ENCODE measurements around the gene ITGAD.
A peak's percentile ranks its signal among the peaks of the same experiment; 100 is the strongest.

Gene ITGAD

GRCh38 chr16:31459687-31460581 lies 66.8 kb downstream of the ITGAD start:
- Histone ChIP-seq H3K9me3 (ENCODE audit: control insufficient read depth, insufficient read depth, low read length) (no peaks in the 10 kb centered on the region), H3K4me3 (ENCODE audit: low read length) (peak overlapping the region; percentile 89), H3K9me2 (replicated peaks; ENCODE audit: control insufficient read depth, low read length) (no peaks in the 10 kb centered on the region), H3K79me2 (ENCODE audit: control insufficient read depth, low read length) (peaks cover 42% of the 10 kb centered on the region), H4K20me1 (ENCODE audit: control insufficient read depth, insufficient read depth, low read depth, low read length) (peaks cover 27% of the 10 kb centered on the region), H3F3A (ENCODE audit: control insufficient read depth, insufficient read depth) (no peaks in the 10 kb centered on the region), H3K4me1 (ENCODE audit: control insufficient read depth, low read length) (peaks cover 32% of the 10 kb centered on the region), H3K36me3 (ENCODE audit: control insufficient read depth, low read length) (peaks cover 20% of the 10 kb centered on the region), H3K27me3 (ENCODE audit: control insufficient read depth, low read length) (no peaks in the 10 kb centered on the region; the same call in 1 of the 2 replicates), H3K4me2 (ENCODE audit: low read length) (peak overlapping the region; percentile 95), H3K27ac (ENCODE audit: low read depth, low read length) (peak overlapping the region; percentile 81)
- no peak for TF ChIP-seq CTCF (IDR thresholded peaks at IDR 0.05; ENCODE audit: low read depth, low read length, poor library complexity, severe bottlenecking)
- TF ChIP-seq EZH2phosphoT487 (IDR thresholded peaks at IDR 0.05; ENCODE audit: borderline replicate concordance, low read length): no peak

DNA sequence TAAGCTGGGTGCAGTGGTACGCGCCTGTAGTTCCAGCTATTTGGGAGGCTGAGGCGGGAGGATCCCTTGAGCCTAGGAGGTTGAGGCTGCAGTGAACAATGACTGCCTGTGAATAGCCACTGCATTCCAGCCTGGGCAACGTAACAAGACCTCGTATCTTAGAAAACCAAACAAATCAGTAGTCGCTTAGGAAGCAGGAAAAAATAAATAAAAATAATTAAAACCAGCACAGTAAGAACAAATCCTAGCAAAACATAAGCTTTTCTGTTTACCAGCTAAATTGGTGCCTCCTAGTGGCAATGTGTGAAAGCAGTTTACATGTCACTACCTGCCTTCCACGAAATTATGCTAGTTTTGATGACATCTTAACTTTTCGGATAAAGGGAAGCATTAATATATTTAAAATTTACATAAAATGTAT lies 67.5 kb downstream of the ITGAD start:
- H3K4me2 ChIP-seq (ENCODE audit: low read length): peak overlapping the region; percentile 95; the same call in 1 of the 2 replicates
- H3K36me3 ChIP-seq (ENCODE audit: control insufficient read depth, low read length): peaks cover 15% of the 10 kb centered on the region
- no peaks in the 10 kb centered on the region; the same call in 1 of the 2 replicates for H3K27me3 ChIP-seq (ENCODE audit: control insufficient read depth, low read length)
- H3K4me3 ChIP-seq (ENCODE audit: low read length): peak overlapping the region; percentile 89
- TF ChIP-seq CTCF (IDR thresholded peaks at IDR 0.05; ENCODE audit: low read depth, low read length, poor library complexity, severe bottlenecking): peak; percentile 57
- no peak for TF ChIP-seq EZH2phosphoT487 (IDR thresholded peaks at IDR 0.05; ENCODE audit: borderline replicate concordance, low read length)
- peaks cover 28% of the 10 kb centered on the region for H3K4me1 ChIP-seq (ENCODE audit: control insufficient read depth, low read length)
- H3K9me3 ChIP-seq (ENCODE audit: control insufficient read depth, insufficient read depth, low read length): no peaks in the 10 kb centered on the region
- H4K20me1 ChIP-seq (ENCODE audit: control insufficient read depth, insufficient read depth, low read depth, low read length): peaks cover 20% of the 10 kb centered on the region
- H3K27ac ChIP-seq (ENCODE audit: low read depth, low read length): no peak overlapping the region
- peaks cover 35% of the 10 kb centered on the region for H3K79me2 ChIP-seq (ENCODE audit: control insufficient read depth, low read length)
- no peaks in the 10 kb centered on the region for H3F3A ChIP-seq (ENCODE audit: control insufficient read depth, insufficient read depth)
- H3K9me2 ChIP-seq (replicated peaks; ENCODE audit: control insufficient read depth, low read length): no peaks in the 10 kb centered on the region

GRCh38 chr16:31461201-31461920 lies 68.2 kb downstream of the ITGAD start:
- Histone ChIP-seq H3K4me2 (ENCODE audit: low read length) (no peak overlapping the region), H3K79me2 (ENCODE audit: control insufficient read depth, low read length) (peaks cover 30% of the 10 kb centered on the region), H3K27me3 (ENCODE audit: control insufficient read depth, low read length) (no peaks in the 10 kb centered on the region; the same call in 1 of the 2 replicates), H3K27ac (ENCODE audit: low read depth, low read length) (no peak overlapping the region), H3K9me3 (ENCODE audit: control insufficient read depth, insufficient read depth, low read length) (no peaks in the 10 kb centered on the region), H3K4me1 (ENCODE audit: control insufficient read depth, low read length) (peaks cover 23% of the 10 kb centered on the region), H3K9me2 (replicated peaks; ENCODE audit: control insufficient read depth, low read length) (no peaks in the 10 kb centered on the region), H3F3A (ENCODE audit: control insufficient read depth, insufficient read depth) (no peaks in the 10 kb centered on the region), H3K4me3 (ENCODE audit: low read length) (no peak overlapping the region), H4K20me1 (ENCODE audit: control insufficient read depth, insufficient read depth, low read depth, low read length) (peaks cover 16% of the 10 kb centered on the region), H3K36me3 (ENCODE audit: control insufficient read depth, low read length) (peaks cover 11% of the 10 kb centered on the region)
- no peak for TF ChIP-seq CTCF (IDR thresholded peaks at IDR 0.05; ENCODE audit: low read depth, low read length, poor library complexity, severe bottlenecking)
- TF ChIP-seq EZH2phosphoT487 (IDR thresholded peaks at IDR 0.05; ENCODE audit: borderline replicate concordance, low read length): no peak
